Dermis blood vessel endothelial cell (primary cell): ENCODE data around the gene PGPEP1. TPM values are rescaled to one million over a fixed set of nuclear protein-coding genes. Genes with fewer than 3 reads are reported as not detected.
"Not testable (repeated sequence)": the region's sequence is repeated elsewhere in the genome, so short reads cannot be mapped to it uniquely, and the experiment has no call there.

Experiments used
- DNase-seq: peaks from one replicate; pipeline ENCODE4 v3.0.0; 2010
- total RNA-seq: library from RNA; depleted of rRNA; stranded (reverse); fragments of >200 nt; gene quantifications from 2 replicates; pipeline ENCODE4 v1.2.3, GENCODE V29; 2014

Gene PGPEP1
- total RNA-seq, 1 donor from 2014 or later, result 29.6 TPM

DNA sequence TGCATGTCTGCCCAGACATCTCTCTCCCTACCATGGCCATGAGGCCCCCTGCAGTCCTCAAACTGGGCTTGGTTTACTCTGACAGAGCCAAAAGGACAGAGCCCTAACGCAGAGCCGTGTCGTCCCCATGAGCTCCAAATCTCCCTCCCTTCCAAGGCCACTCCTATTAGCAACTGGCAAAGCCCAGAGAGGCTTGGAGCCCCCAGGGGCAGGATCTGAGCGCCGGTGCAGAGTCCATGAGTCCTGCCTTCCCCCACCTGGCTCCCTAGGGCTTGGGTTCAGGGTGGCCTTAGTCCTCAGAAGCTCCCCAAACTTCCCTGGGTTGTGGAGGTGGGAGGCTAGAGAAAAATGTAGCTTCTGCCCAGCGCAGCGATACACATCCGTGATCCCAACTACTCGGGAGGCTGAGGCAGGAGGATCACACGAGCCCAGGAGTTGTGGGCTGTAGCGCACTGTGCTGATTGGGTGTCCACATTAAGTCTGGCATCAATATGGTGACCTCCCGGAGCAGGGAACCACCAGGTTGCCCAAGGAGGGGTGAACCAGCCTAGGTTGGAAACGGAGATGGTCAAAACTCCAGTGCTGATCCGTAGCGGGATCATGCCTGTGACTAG, 7.4 kb upstream of the PGPEP1 start:
- DNase-seq, result no peak

DNA sequence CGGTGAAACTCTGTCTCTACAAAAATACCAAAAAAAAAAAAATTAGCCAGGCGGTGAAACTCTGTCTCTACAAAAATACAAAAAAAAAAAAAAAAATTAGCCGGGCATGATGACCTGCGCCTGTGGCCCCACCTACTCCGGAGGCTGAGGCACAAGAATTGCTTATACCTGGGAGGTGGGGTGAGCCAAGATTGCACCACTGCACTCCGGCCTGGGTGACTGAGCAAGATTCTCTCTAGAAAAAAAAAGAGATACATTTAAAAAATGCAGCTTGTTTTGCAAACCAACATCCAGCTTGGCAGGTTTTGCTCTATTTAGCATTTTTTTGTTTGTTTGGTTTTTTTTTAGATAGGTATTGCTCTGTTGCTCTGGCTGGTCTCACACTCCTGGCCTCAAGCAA, 6.7 kb upstream of the PGPEP1 start:
- no peak for DNase-seq

DNA sequence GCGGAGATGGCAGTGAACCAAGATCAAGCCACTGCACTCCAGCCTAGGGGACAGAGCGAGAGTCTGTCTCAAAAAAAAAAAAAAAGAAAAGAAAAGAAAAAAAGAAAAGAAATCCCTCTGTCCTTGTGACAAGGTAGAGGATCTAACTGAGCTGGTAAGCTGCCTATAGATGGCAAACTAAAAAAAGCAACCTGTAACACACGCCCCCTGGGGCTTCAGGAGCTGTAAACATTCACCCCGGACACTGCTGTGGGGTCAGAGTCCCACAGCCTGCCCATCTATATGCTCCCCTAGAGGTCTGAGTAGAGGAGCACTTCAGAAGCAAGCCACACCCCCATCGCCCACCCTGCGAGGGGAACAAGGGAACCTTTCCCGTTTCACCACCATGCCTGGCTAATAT, 4.3 kb upstream of the PGPEP1 start:
- DNase-seq, result no peak

DNA sequence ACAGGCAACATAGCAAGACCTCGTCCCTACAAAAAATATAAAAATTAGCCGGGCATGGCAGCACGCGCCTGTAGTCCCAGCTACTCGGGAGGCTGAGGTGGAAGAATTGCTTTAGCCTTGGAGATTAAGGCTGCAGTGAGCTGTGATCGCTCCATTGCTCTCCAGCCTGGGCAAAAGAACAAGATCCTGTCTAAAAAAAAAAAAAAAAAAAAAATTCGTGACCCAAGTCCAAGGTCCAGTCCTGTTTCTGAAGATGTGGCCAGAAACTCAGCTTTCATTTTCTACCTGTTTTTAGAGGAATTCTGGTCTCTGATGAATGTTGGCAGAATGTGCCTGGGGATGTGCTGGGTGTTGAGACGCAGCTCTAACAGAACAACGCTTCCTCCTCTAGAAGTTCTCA, 1.9 kb upstream of the PGPEP1 start:
- no peak for DNase-seq

DNA sequence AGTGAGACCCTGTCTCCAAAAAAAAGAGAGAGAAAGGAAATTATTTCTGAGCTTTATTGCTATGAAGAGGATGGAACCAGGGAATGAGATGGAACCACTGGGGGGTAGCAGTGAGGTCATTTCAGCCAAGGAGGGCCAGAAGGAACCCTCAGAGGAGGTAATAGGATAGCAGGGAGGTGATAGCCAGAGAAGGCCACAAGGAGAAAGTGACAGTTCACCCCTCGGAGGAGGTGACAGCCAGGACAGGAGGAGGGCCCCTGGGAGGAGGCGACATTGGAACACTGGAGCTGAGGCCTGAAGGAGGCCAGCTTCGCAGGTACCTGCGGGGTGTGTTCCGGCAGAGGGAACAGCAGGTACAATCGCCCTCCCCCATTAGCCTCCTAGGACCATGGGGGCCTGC, 675 bp upstream of the PGPEP1 start:
- peak; percentile 41 for DNase-seq

DNA sequence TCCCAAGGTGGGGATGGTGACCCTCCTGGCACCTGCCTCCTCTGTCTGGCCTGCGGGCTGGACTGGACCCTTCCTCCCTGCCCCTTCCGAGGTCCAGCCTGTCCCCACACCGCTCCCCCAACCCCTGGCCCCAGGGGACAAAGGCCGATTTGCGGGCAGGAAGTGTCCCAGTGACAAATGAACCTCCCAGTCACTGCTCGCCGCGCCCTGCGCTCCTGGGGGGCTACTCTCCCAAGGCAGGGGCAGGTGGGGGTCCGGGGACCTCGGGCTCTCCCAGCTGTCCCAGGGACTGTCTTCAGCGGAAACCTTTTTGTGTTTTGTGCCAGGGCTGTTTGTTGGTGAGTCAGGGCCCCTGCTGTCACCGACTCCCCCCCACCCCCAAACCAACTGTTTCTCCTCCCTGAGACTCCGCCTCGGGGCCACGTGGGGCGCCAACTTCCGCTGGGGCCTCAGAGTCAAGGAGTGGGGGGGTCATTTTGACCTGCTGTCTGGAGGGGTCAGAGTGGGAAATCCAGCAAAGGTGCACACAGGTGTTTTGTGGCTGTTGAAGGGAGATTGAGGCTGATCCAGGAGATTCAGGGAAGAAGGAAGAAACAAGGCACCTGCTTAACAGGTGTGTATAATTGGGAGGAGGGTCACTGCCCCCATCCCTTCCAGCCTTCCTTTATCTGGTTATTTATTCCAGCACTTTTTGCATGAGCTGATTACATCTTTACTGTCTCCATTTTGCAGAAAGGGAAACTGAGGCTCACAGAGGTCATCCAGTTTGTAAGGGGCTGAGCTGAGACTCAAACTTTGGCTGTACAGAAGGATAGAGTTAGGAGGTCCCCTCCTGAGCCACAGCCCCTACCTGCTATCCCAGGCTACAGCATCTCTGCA, 831 bp downstream of the PGPEP1 start:
- peak; percentile 53 for DNase-seq

DNA sequence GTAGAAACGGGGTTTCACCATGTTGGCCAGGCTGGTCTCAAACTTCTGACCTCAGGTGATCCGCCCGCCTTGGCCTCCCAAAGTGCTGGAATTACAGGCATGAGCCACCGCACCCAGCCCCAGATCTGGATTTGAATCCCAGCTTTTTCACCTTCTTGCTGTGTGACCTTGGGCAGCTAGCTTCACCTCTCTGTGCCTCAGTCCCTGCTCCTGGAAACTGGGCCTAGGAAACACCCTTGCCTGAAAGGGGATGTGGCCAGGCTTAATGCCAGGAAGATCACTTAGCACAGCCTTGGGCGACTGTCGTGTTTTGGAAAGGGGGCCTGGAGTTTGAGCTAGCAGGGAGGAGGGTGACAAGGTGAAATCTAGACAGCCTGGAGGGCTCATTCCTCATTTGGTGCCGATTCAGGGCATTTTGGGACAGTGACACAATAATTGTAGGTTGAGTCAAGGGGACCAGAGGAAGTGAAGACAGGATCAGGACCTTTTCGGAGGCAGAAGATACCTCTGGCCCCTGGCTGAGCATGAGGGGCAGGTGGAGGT, 1.8 kb downstream of the PGPEP1 start:
- no peak for DNase-seq

- DNase-seq, result no peak
Measured at GRCh38 chr19:18344582-18344950, 4.2 kb downstream of the PGPEP1 start.

DNA sequence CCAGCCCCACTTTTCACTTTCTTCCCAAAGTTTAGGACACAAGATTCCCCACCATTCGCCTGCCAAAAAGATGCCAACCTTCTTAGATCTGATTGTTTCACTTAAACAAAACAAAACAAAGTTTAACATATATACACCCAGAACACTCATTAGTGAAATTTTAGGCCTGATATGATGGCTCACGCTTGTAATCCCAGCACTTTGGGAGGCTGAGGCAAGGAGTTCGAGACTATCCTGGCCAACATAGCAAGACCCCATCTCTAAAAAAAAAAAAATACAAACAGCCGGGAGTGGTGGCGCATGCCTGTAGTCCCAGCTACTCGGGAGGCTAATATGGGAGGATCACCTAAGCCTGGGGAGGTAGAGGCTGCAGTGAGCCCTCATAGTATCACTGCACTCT, 4.9 kb downstream of the PGPEP1 start:
- no peak for DNase-seq

DNA sequence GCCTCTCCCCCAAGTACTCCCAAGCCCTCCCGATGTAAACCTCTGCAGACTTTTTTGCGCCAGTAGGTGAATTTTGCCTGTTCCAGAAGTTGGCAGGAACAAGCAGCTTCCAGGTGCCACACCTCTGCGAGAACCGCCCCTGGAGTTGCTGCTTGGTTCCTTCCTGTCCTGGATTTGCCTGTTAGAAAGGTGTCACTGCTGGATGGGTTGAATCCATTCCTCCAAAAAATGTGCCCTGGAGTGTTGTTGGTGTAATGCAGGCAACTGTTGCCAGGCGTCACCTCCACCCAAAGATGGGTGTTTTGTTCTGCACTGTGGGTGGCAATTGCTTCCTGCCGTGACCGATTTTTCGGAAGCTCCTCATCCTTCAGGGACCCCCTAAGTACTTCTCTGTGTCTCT, 5.7 kb downstream of the PGPEP1 start:
- no peak for DNase-seq

- no peak for DNase-seq
Measured at GRCh38 chr19:18348171-18348570, 7.8 kb downstream of the PGPEP1 start.

DNA sequence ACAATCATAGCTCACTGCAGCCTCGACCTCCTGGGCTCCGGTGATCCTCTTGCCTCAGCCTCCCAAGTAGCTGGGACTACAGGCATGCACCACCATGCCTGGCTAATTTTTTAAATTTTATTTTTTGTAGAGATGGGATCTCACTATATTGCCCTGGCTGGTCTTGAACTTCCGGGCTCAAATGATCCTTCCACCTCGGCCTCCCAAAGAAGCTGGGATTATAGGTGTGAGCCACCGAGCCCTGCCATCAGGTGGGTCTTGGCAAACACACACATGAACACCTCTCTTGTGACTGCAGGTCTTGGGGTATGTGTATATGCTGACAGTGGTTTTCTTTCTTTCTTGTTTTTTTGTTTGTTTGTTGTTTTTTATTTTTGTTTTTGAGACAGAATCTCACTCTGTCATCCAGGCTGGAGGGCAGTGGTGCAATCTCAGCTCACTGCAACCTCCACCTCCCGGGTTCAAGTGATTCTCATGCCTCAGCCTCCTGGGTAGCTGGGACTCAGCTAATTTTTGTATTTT, 8.5 kb downstream of the PGPEP1 start:
- DNase-seq, result not testable (repeated sequence)

- DNase-seq, result peak; percentile 84
Measured at GRCh38 chr19:18349524-18350128, 9.2 kb downstream of the PGPEP1 start.

GRCh38 chr19:18350490-18350889, 10.1 kb downstream of the PGPEP1 start:
- no peak for DNase-seq

GRCh38 chr19:18351544-18351943, 11.1 kb downstream of the PGPEP1 start:
- DNase-seq, result no peak

DNA sequence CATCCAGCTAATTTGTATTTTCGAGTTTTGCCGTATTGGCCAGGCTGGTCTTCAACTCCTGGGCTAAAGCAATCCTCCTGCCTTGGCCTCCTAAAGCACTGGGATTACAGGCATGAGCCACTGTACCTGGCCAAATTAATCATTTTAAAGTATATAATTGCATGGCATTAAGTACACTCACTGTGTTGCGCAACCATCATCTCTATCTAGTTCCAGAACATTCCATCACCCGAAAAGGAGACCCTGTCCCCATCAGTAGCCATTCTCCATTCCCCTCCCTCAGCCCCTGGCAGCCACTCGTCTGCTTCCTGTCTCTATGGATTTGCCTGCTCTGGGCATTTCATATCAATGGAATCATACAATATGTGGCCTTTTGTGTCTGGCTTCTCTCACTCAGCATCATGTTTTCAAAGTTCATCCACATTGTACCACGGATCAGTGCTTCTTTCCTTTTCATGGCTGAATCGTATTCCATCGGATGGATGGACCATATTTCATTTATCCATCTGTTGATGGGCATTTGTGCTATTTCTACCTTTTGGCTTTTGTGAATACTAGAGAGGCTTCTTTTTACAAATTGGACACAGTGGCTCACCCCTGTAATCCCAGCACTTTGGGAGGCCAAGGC, 13.1 kb downstream of the PGPEP1 start:
- DNase-seq, result no peak

DNA sequence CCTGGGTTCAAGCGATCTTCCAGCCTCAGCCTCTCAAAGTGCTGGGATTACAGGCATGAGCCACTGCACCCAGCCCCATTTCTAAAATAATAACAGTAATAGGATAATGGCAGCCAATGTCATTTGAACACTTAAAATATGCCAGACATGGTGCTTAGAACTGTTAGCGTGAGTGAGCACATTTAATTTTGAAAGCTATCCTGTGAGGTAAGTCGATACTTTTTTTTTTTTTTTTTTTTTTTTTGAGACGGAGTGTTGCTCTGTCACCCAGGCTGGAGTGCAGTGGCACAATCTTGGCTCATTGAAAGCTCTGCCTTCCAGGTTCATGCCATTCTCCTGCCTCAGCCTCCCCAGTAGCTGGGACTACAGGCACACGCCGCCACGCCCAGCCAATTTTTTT, 14.3 kb downstream of the PGPEP1 start:
- DNase-seq, result not testable (repeated sequence)

DNA sequence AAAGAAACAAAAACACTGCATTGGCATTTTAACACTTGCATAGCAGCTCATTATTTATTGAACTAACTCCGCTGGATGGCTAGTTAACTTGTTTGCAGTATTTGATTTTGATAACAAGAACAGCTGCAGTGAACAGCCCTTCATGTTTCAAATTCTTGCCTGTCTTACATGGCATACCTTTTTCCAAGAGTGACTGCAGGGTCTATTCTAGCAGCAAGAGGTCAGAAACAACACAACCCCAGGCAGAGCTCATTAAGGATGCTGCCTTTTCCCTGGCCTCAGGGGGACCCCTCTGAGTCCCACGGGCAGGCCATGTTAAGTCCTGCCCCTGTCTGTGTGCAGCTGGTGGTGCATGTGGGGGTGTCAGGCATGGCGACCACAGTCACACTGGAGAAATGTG, 16.6 kb downstream of the PGPEP1 start:
- no peak for DNase-seq

- no peak for DNase-seq
Measured at GRCh38 chr19:18361646-18362045, 21.2 kb downstream of the PGPEP1 start.

DNA sequence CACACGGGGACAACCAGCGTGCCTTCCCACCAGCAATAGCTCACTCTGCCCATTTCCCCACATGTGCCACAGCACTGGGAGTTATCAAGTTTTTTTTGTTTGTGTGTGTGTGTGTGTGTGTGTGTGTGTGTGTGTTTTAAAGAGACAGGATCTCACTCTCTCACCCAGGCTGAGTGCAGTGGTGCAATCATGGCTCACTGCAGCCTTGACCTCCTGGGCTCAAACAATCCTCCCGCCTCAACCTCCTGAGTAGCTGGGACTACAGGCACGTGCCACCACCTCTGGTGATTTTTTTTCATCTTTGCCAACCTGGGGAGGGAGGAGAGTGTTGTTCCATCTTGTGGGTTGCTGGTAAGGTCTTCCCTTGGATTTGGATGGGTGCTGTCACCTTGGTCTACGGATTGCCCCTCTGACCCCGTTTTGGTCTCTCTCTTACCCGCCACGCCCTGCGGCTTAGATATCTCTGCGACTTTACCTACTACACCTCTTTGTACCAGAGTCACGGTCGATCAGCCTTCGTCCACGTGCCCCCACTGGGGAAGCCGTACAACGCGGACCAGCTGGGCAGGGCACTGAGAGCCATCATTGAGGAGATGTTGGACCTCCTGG, 22.6 kb downstream of the PGPEP1 start:
- no peak for DNase-seq

GRCh38 chr19:18363787-18364186, 23.4 kb downstream of the PGPEP1 start:
- no peak for DNase-seq

GRCh38 chr19:18364277-18364825, 24.0 kb downstream of the PGPEP1 start:
- not testable (repeated sequence) for DNase-seq
